ENCODE results near the gene ADH7. TPM values are rescaled to one million over a fixed set of nuclear protein-coding genes. Genes with fewer than 3 reads are reported as not detected.

Gene ADH7
- total RNA-seq, 1 experiment from 2014 or later: not detected

DNA sequence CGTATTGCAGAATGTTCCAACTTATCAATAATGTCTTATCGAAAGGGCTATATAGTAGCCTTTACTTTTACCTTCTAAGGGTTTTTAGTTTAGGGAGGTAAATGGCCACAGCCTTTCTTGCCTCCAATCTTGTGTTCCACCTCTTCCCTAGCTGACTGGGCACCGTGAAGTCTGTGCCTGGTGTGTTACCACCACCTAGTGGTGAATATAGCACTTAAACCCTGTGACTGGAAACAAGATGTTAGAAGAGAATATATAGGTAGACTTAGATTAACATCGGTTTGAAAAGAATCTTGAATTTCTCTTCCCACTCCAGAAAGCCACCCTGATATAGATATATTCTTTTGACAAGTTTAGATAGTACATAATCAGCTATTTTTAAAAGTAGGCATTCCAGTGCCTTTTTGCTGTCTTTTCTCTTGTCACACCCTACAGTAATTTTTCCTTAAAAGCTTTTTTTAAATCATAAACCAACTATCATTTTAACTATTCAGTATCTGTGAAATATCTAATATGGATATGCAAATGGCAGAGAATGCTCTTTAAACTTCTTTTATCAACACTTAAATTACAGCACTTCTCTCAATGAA lies 27.8 kb upstream of the ADH7 start:
- CTCF ChIA-PET: interaction anchor here (0.6 to 2.8 kb wide), 20 partner anchors 8 to 1320 kb away, joined by 3 to 19 read pairs (median 4); partner anchors contain the start of genes METAP1 and STPG2
- Histone ChIP-seq H3K36me3 (ENCODE audit: control insufficient read depth in 1 of 2, insufficient read depth in 2 of 2, low read length in 2 of 2) (no peaks in the 10 kb centered on the region), H3K9ac (ENCODE audit: low read length) (no peak overlapping the region), H3K4me1 (ENCODE audit: control insufficient read depth in 1 of 2, insufficient read depth in 2 of 2, low read length in 2 of 2) (peaks cover 0 to 5% of the 10 kb centered on the region in 2 experiments; a peak in 1 of 4 replicates), H3K4me2 (ENCODE audit: low read length) (no peak overlapping the region), H3K9me3 (ENCODE audit: control insufficient read depth in 1 of 2, insufficient read depth in 1 of 2, low read depth in 1 of 2, low read length in 2 of 2) (no peaks in the 10 kb centered on the region), H3K27me3 (ENCODE audit: insufficient read depth, low read length) (no peaks in the 10 kb centered on the region), H3K4me3 (replicated peaks in 1 of 2; ENCODE audit: low read depth in 1 of 2, low read length in 2 of 2) (no peak overlapping the region), H2AFZ (ENCODE audit: low read depth, low read length, poor library complexity, severe bottlenecking) (no peak overlapping the region), H3K27ac (ENCODE audit: low read depth, low read length) (no peak overlapping the region), H3K9me2 (ENCODE audit: insufficient read depth) (no peaks in the 10 kb centered on the region), H3K79me2 (ENCODE audit: insufficient read depth, low read length) (no peaks in the 10 kb centered on the region), H4K20me1 (ENCODE audit: insufficient read depth) (no peaks in the 10 kb centered on the region)
- intact Hi-C loops (cut with micrococcal nuclease): loop anchor here (1.0 to 10.0 kb wide), 5 partner anchors 58 to 1311 kb away; no protein-coding TSS in a partner anchor
- DNase-seq (ENCODE audit: low read depth, low spot score) (peak; percentile 57), ATAC-seq (peak; percentile 99)
- RAD21 ChIA-PET (ENCODE audit: low non-redundant PET in 1 of 2, low total read pairs in 2 of 2, uncharacterized antibody in 2 of 2, unreplicated experiment in 2 of 2): interaction anchor here in 1 of 2 experiments (0.9 kb wide), 1 partner anchor 345 kb away, joined by 6 read pairs; no protein-coding TSS in a partner anchor
- no TSS peak for BruUV-seq (replicated peaks)
- POLR2A ChIA-PET: no interaction called here
- TF ChIP-seq, protein P1, sequence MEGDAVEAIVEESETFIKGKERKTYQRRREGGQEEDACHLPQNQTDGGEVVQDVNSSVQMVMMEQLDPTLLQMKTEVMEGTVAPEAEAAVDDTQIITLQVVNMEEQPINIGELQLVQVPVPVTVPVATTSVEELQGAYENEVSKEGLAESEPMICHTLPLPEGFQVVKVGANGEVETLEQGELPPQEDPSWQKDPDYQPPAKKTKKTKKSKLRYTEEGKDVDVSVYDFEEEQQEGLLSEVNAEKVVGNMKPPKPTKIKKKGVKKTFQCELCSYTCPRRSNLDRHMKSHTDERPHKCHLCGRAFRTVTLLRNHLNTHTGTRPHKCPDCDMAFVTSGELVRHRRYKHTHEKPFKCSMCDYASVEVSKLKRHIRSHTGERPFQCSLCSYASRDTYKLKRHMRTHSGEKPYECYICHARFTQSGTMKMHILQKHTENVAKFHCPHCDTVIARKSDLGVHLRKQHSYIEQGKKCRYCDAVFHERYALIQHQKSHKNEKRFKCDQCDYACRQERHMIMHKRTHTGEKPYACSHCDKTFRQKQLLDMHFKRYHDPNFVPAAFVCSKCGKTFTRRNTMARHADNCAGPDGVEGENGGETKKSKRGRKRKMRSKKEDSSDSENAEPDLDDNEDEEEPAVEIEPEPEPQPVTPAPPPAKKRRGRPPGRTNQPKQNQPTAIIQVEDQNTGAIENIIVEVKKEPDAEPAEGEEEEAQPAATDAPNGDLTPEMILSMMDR (IDR thresholded peaks at IDR 0.05 in 2 of 3, conservative IDR thresholded peaks at IDR 0.05 in 1 of 3; ENCODE audit: borderline replicate concordance in 1 of 3, insufficient read depth in 1 of 3, low read depth in 2 of 3, low read length in 2 of 3): peak; percentile 79 to 92 (median 79)
- no peak for TF ChIP-seq SRF (IDR thresholded peaks at IDR 0.05; ENCODE audit: low read depth)
- peak; percentile 8 for TF ChIP-seq YY1 (IDR thresholded peaks at IDR 0.05; ENCODE audit: extremely low read depth, insufficient replicate concordance, low read depth, low read length)
- TF ChIP-seq RAD21 (IDR thresholded peaks at IDR 0.05; ENCODE audit: low read depth): peak; percentile 94

All from HCT116 (cell line).